Activated T-helper 17 cell treated with anti-CD3 and anti-CD28 coated beads, Interleukin-2, amount 50 U/mL, for 72 hours (primary cell): ENCODE results near the gene ABHD1. TPM values are rescaled to one million over a fixed set of nuclear protein-coding genes. Genes with fewer than 3 reads are reported as not detected.
A peak's percentile ranks its signal among the peaks of the same experiment; 100 is the strongest.

Experiments used
- ATAC-seq: fragments of 150-1000 bp; cut with Tn5 transposase; replicated peaks from 2 replicates; pipeline ENCODE4 v1.10.0; 2021; ENCODE audit warnings: mild to moderate bottlenecking, moderate library complexity
- H3K27ac Mint-ChIP-seq: one replicate; pipeline ENCODE4 v1.8.0; 2022; ENCODE audit warnings: mixed read lengths
- H3K27me3 Mint-ChIP-seq: one replicate; pipeline ENCODE4 v1.8.0; 2022; ENCODE audit warnings: mixed read lengths
- H3K36me3 Mint-ChIP-seq: one replicate; pipeline ENCODE4 v1.8.0; 2022; ENCODE audit warnings: low read depth, mild to moderate bottlenecking, mixed read lengths
- H3K4me1 Mint-ChIP-seq: one replicate; pipeline ENCODE4 v1.8.0; 2022; ENCODE audit warnings: mixed read lengths
- H3K4me3 Mint-ChIP-seq: one replicate; pipeline ENCODE4 v1.8.0; 2022; ENCODE audit warnings: mild to moderate bottlenecking, mixed read lengths
- H3K9me3 Mint-ChIP-seq: one replicate; pipeline ENCODE4 v1.8.0; 2022; ENCODE audit warnings: mixed read lengths
- total RNA-seq, 2 donors: library from RNA; stranded (reverse); gene quantifications; one replicate each; pipeline ENCODE4 v1.2.3, GENCODE V29; 2022

ABHD1 gene
- total RNA-seq, 2 donors from 2014 or later = 0.17 to 0.40 TPM

DNA sequence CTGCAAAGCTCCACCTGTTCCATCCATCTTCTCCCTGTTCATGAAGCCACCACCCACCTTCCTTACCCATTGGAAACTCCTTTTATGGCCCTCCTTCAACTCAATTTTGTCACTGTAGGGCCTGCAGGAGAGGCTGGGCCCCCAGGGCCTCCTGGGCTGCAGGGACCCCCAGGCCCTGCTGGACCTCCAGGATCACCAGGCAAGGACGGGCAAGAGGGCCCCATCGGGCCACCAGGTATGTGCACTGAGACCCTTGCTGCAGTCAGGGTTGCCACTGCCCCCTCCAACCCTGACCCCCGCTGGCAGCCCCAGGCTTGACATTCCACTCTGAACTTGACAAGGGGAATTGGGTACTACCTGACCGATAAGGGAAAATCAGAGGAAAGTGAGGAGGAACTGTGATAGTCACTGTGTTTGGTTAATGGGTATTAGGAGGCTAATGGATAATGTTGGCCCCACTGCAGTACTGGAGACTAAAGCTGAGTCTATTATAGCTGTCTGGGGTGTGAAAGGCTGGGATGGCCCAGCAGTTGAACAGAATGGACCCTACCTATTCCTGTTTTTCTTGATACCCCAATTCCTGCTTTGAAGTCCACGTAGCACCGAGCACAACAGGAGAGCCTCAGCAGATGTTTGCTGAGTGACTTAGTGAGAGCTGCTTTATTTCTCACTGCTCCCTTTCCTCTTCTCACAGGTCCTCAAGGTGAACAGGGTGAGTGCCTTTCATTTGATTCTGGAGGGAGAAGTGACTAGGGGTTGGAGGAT lies 39.1 kb upstream of the ABHD1 start:
- H3K27ac Mint-ChIP-seq = no peak overlapping the region
- peak overlapping the region; percentile 84 for H3K4me3 Mint-ChIP-seq
- H3K4me1 Mint-ChIP-seq = peaks cover 11% of the 10 kb centered on the region
- H3K36me3 Mint-ChIP-seq = no peaks in the 10 kb centered on the region
- no peak for ATAC-seq
- no peaks in the 10 kb centered on the region for H3K9me3 Mint-ChIP-seq
- no peaks in the 10 kb centered on the region for H3K27me3 Mint-ChIP-seq

DNA sequence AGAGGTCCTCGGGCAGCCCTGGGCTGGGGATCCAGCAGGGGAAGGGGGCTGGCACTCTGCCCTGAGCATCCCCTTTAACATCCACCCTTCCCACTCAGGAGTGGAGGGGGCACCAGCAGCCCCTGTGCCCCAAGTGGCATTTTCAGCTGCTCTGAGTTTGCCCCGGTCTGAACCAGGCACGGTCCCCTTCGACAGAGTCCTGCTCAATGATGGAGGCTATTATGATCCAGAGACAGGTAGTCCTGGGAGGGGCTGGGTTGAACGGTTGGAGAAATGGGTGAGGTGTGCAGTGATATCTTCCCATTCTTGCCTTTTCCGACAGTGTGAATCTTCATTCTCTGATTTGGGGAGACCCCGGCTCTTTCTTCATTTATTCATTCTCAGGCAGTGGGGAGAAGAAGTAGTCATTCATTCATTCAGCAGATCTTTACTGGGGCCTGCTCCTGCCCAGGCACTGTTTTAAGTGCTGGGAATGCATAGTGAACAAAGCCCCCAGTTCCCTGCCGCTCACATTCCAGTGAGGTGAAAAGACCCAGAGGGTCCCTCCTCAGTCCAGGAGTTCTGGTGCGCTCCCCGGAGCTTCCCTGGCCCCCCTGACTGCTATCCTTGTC lies 38.4 kb upstream of the ABHD1 start:
- peaks cover 11% of the 10 kb centered on the region for H3K4me1 Mint-ChIP-seq
- no peaks in the 10 kb centered on the region for H3K27me3 Mint-ChIP-seq

DNA sequence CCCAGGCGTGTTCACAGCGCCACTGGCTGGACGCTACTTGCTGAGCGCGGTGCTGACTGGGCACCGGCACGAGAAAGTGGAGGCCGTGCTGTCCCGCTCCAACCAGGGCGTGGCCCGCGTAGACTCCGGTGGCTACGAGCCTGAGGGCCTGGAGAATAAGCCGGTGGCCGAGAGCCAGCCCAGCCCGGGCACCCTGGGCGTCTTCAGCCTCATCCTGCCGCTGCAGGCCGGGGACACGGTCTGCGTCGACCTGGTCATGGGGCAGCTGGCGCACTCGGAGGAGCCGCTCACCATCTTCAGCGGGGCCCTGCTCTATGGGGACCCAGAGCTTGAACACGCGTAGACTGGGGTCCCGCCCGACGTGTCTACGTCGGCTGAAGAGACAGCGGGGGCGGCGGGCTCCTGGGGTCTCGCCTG lies 37.9 kb upstream of the ABHD1 start:
- H3K9me3 Mint-ChIP-seq = no peaks in the 10 kb centered on the region
- H3K27me3 Mint-ChIP-seq = no peaks in the 10 kb centered on the region
- H3K36me3 Mint-ChIP-seq = no peaks in the 10 kb centered on the region
- peak; percentile 22 for ATAC-seq
- peak overlapping the region; percentile 66 for H3K27ac Mint-ChIP-seq
- peak overlapping the region; percentile 84 for H3K4me3 Mint-ChIP-seq
- peaks cover 11% of the 10 kb centered on the region for H3K4me1 Mint-ChIP-seq

More for the DNA sequence above, 38.4 kb upstream of the ABHD1 start:
- Mint-ChIP-seq H3K27ac (peak overlapping the region; percentile 66), H3K36me3 (no peaks in the 10 kb centered on the region), H3K4me3 (peak overlapping the region; percentile 84), H3K9me3 (no peaks in the 10 kb centered on the region)
- no peak for ATAC-seq

DNA sequence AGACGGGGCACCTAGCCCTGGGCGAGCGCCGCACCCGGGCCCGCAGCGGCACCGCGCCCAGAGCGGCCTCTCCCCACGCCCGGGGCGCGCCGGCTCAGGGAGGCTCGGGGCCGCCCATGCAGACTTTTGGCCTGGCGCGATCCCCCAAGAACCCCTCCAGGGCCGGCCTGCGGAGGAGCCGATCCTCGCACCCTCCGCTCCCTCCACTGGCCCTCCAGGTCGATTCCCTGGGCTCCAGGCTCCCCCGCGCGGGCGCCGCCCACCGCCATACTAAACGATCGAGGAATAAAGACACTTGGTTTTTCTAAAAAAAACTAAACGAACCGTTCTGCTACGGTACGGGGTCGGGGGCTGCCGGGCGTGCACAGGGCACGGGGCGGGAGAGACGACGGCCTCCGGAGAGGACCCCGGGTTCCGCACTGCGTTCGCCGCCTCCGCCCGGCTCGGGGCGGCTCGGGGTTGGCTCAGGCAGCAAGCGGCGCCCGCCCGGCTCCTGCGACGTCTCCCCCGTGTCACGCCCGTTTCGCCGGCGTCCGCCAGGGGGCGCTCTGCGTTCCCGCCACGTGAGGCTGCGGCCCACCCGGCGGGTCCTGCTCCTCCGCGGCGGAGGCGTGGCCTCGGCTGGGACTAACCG lies 37.4 kb upstream of the ABHD1 start:
- H3K27me3 Mint-ChIP-seq = no peaks in the 10 kb centered on the region
- H3K9me3 Mint-ChIP-seq = no peaks in the 10 kb centered on the region
- H3K36me3 Mint-ChIP-seq = no peaks in the 10 kb centered on the region
- H3K27ac Mint-ChIP-seq = peak overlapping the region; percentile 58
- peak overlapping the region; percentile 84 for H3K4me3 Mint-ChIP-seq
- H3K4me1 Mint-ChIP-seq = peaks cover 6% of the 10 kb centered on the region
- ATAC-seq = peak; percentile 93

DNA sequence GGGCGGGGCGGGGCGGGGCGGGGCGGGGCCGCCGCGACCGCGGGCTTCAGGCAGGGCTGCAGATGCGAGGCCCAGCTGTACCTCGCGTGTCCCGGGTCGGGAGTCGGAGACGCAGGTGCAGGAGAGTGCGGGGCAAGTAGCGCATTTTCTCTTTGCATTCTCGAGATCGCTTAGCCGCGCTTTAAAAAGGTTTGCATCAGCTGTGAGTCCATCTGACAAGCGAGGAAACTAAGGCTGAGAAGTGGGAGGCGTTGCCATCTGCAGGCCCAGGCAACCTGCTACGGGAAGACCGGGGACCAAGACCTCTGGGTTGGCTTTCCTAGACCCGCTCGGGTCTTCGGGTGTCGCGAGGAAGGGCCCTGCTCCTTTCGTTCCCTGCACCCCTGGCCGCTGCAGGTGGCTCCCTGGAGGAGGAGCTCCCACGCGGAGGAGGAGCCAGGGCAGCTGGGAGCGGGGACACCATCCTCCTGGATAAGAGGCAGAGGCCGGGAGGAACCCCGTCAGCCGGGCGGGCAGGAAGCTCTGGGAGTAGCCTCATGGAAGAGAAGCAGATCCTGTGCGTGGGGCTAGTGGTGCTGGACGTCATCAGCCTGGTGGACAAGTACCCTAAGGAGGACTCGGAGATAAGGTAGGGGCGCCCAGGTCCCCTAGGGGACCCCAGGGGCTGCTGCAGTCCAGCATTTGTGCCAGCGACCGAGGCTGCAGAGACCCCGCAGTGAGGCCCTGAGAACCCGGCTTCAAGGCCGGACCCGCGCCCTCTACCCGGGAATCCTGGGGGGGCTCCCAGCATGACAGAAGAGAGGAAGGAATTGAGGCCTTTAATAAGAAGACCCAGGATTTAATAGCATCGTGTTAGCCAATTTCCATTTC lies 36.7 kb upstream of the ABHD1 start, which contains the start of gene KHK:
Gene KHK (plus strand): TSS at position 49 of the 870 bp plus-strand sequence. CDS start 488 bp downstream, at position 537.
- Mint-ChIP-seq H3K4me3 (peak within 1 kb of the TSS; percentile 84), H3K9me3 (no peaks in the 10 kb centered on the region), H3K27ac (peak within 1 kb of the TSS; percentile 66), H3K36me3 (no peaks in the 10 kb centered on the region), H3K27me3 (no peaks in the 10 kb centered on the region), H3K4me1 (no peaks in the 10 kb centered on the region)
- peak; percentile 14 for ATAC-seq

DNA sequence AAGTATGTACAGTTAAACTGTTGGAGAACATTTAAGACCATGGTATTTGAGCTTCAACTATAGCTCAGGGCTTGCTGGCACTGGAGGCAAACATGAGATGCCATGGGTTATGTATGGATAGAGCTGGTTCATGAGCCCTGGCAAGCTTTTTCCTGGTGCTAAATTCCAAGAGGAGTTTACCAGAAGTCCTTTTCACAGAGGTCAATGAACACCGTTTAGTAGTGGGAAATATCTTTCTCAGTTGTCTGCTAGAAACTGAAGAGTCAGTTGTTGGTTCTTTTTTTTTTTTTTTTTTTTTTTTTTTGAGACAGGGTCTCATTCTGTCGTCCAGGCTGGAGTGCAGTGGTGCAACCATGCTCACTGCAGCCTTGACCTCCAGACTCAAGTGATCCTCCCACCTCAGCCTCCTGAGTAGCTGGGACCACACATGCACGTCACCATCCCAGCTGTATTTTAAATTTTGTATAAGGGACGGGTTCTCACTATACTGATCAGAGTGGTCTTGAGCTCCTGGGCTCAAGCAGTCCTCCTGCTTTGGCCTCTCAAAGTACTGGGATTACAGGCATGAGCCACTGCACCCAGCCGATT lies 35.7 kb upstream of the ABHD1 start:
- H3K36me3 Mint-ChIP-seq = no peaks in the 10 kb centered on the region
- H3K27ac Mint-ChIP-seq = no peak overlapping the region
- no peaks in the 10 kb centered on the region for H3K4me1 Mint-ChIP-seq
- no peaks in the 10 kb centered on the region for H3K9me3 Mint-ChIP-seq
- H3K27me3 Mint-ChIP-seq = no peaks in the 10 kb centered on the region
- no peak for ATAC-seq
- peak overlapping the region; percentile 84 for H3K4me3 Mint-ChIP-seq

DNA sequence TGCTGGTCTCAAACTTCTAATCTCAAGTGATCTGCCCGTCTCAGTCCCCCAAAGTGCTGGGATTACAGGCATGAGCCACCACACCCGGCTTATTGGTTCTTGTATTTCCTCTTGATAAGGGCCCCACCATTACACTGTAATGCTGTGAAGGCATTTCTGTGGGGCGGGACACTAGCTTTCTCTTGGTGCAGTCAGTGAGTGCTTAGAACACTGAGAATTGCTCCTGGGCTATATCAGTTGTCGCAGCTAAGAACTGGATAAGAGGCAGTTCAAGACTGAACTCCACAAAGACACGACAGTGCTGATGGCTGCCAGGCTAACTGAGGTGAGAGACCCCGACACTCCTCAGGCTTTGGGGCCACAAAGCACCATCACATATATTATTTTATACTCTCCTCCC lies 35.0 kb upstream of the ABHD1 start:
- no peak overlapping the region for H3K27ac Mint-ChIP-seq
- ATAC-seq = no peak
- no peaks in the 10 kb centered on the region for H3K27me3 Mint-ChIP-seq
- no peaks in the 10 kb centered on the region for H3K9me3 Mint-ChIP-seq
- H3K4me3 Mint-ChIP-seq = no peak overlapping the region
- no peaks in the 10 kb centered on the region for H3K36me3 Mint-ChIP-seq
- H3K4me1 Mint-ChIP-seq = no peaks in the 10 kb centered on the region

DNA sequence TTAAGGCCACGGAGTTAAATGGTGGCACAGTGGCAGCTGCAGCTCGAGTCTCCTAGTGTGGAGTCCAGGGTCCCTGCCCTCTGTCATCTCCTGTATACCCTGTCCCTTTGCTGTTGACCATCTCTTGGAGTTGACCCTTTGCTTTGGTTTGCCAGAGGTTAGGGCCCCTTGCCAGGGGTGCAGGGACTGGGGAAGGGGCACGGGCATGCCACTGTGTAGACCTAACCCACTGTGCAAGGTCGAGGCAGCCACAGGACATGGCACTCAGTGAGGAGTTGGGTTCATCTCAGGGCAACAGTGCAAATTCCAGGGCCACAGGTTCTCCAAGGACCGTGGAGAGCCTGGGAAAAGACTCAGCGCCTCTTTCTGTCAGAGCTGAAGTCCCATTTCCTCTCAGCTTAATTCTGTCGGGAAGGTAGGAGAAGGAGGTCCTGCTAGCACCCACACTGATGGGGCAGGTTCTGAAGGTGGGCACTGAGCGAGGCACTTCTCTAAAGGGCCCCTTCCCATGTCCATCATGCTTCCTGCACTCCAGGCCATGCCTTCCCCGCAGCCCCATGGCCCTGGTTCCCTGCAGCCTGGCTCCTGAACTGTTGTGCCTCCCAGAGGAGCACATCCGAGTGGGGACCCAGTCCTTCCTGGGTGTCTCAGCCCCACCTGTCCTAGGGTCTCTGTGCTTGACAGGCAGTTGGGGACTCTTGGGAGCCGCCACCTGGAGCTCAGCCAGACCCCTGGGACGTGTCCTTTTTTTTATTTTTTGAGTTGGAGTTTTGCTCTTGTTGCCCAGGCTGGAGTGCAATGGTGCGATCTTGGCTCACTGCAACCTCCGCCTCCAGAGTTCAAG lies 34.3 kb upstream of the ABHD1 start:
- no peak overlapping the region for H3K27ac Mint-ChIP-seq
- H3K9me3 Mint-ChIP-seq = no peaks in the 10 kb centered on the region
- no peaks in the 10 kb centered on the region for H3K4me1 Mint-ChIP-seq
- no peak overlapping the region for H3K4me3 Mint-ChIP-seq
- H3K27me3 Mint-ChIP-seq = no peaks in the 10 kb centered on the region
- H3K36me3 Mint-ChIP-seq = no peaks in the 10 kb centered on the region
- ATAC-seq = no peak

DNA sequence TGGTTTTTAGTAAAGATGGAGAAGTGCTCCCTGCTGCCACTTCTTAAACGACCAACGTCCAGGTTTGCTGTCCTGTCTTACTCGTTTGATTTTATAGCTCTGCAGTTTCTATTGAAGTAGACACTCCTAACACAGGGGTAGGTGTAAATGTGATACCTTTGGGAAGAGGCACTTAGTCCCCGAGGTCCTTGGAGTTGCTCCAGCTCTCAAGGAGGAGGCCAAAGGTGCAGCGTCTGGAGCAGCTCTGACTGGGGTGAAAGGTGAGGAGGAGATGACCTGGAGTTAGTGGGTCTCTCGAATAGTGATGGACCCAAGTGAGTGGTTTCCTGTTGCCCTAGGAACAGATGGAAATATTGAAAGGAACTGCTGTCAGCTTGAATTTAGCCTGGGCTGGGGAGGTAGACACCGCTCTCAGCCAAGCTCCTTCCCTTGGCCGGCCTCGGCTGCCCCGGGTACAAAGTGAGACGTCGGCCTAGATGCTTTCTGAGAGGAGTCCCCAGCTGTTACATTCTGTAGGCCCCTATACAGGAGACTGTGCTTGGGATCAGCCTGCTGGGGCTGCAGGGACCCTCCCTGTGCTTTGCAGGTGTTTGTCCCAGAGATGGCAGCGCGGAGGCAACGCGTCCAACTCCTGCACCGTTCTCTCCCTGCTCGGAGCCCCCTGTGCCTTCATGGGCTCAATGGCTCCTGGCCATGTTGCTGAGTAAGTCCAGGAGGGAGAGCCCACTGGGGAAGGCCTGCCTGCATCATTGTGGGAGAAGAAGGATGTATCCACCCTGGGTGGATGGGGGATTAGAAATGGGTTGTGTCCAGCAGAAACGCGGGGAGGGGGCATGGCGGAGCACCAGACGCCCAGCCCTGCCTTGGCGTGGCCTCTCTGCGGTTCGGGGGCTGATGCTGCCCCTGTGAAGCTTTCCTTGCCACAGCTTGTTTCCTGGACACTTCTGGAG lies 31.6 kb upstream of the ABHD1 start:
- Mint-ChIP-seq H3K27me3 (no peaks in the 10 kb centered on the region), H3K9me3 (no peaks in the 10 kb centered on the region), H3K4me1 (no peaks in the 10 kb centered on the region), H3K36me3 (no peaks in the 10 kb centered on the region), H3K27ac (peak overlapping the region; percentile 15), H3K4me3 (no peak overlapping the region)
- no peak for ATAC-seq

DNA sequence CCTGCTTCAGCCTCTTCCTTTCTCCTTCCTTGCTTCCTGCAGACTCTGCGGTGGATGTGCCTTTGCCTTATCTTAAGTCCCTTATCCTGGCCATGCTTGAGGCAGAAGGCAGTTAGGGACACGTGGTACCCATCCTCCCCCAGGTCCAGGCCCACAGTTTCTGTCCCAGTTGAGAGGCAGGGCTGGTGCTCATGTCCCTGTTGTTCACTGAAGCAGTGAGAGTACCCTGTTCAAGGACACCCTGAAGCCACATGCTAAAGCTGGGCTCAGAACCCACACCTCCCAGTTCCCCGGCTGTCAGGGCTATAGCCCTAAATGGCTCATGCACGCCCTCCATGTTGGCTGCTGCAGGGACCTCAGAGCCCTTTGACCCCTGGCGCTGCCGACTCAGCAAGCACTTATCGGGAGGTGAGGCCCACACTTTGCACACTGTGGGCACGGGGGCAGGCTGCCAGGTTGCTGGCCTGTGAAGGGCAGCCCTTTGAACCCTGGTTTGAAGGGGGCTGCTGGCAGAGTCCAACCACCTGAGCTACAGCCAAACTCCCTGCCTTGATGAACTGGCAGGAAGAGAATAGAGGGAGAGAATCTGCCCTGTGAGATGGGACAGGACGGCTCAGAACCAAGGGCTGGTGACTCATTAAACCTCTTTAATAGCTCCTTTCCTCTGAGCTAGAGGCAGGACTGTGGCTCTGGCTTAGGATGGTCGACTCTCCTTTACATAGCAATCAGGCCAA lies 30.8 kb upstream of the ABHD1 start:
- no peaks in the 10 kb centered on the region for H3K27me3 Mint-ChIP-seq
- no peak overlapping the region for H3K27ac Mint-ChIP-seq
- H3K36me3 Mint-ChIP-seq = no peaks in the 10 kb centered on the region
- H3K4me1 Mint-ChIP-seq = no peaks in the 10 kb centered on the region
- no peak for ATAC-seq
- no peaks in the 10 kb centered on the region for H3K9me3 Mint-ChIP-seq
- no peak overlapping the region for H3K4me3 Mint-ChIP-seq

DNA sequence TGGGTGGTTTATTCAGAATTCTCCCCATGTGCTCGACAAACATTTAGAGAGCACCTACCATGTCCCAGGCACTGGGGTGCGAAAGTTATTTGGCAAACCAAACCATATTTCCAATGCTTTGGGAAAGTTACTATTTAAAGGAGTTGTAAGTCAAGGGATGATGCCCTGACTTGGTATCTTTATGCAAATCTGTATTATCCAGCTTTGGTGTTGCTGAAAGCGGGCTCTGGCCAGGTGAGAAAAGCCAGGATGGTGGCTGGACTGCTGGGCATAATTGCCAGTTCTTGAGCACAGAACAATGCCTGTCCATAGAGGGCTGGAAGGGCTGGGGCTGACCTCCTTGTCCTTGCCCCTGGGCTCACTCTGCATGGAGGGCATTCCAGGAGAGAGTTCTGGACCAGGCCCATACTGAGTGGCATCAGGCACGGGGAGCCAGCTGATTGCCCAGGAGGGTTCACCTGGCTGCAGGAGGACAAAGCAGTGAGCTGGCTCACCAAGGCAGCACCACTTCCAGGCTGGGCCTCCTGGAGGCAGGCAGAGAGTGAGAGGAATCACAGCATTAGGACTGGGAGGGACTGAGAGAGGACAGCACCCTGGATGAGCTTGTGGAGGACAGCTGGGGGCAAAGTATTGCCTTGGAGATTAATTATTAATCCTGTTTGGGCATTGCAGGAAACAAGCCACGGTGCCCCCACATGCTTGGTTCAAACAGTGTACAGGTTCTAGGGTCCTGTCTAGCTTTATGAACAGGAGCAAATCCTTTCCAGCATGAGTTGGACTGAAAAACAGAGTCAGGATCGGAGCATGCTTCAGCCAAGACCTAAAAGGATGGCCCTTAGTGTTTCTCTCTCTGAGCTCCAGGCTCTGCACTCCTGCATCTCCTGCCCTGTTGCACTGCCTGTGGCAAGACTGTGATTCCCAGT lies 29.9 kb upstream of the ABHD1 start:
- H3K9me3 Mint-ChIP-seq = no peaks in the 10 kb centered on the region
- no peaks in the 10 kb centered on the region for H3K27me3 Mint-ChIP-seq
- no peaks in the 10 kb centered on the region for H3K4me1 Mint-ChIP-seq
- no peaks in the 10 kb centered on the region for H3K36me3 Mint-ChIP-seq
- ATAC-seq = no peak
- H3K27ac Mint-ChIP-seq = peak overlapping the region; percentile 25
- H3K4me3 Mint-ChIP-seq = no peak overlapping the region
